Measurements from ENCODE around the gene CFAP54. TPM values are rescaled to one million over a fixed set of nuclear protein-coding genes. Genes with fewer than 3 reads are reported as not detected.

Gene CFAP54
- total RNA-seq, 1 experiment from 2014 or later: 0.71 TPM

GRCh38 chr12:96510306-96510764, 21.0 kb downstream of the CFAP54 start:
- no TSS peak for BruUV-seq (replicated peaks)
- ChIA-PET CTCF (interaction anchor here (0.6 kb wide), 1 partner anchor 922 kb away, joined by 10 read pairs; no protein-coding TSS in a partner anchor), POLR2A (ENCODE audit: low non-redundant PET) (no interaction called here)
- H3K4me3 ChIP-seq (ENCODE audit: low read depth, low read length, poor library complexity, severe bottlenecking): no peak overlapping the region
- no peaks in the 10 kb centered on the region for H3K9me3 ChIP-seq (ENCODE audit: low read depth, low read length, poor library complexity, severe bottlenecking)
- TF ChIP-seq EZH2 (IDR thresholded peaks at IDR 0.05; ENCODE audit: borderline replicate concordance, low read depth, low read length, poor library complexity, severe bottlenecking): no peak
- TF ChIP-seq CTCF (conservative IDR thresholded peaks at IDR 0.05; ENCODE audit: low read depth, low read length): no peak
- no peak overlapping the region for H3K27ac ChIP-seq (ENCODE audit: low read depth, low read length, poor library complexity, severe bottlenecking)
- intact Hi-C loops (cut with micrococcal nuclease; ENCODE audit: unreplicated experiment): loop anchor here (10.0 kb wide), 2 partner anchors 686 to 926 kb away; no protein-coding TSS in a partner anchor
- no peak for DNase-seq (ENCODE audit: low spot score)
- no peaks in the 10 kb centered on the region for H3K4me1 ChIP-seq (ENCODE audit: insufficient read depth, low read length, poor library complexity, severe bottlenecking)
- H3K27me3 ChIP-seq (replicated peaks; ENCODE audit: insufficient read depth, low read depth, low read length, poor library complexity): no peaks in the 10 kb centered on the region
- H3K36me3 ChIP-seq (ENCODE audit: insufficient read depth, low read length, poor library complexity, severe bottlenecking): no peaks in the 10 kb centered on the region

- Histone ChIP-seq H3K9me3 (ENCODE audit: low read depth, low read length, poor library complexity, severe bottlenecking) (no peaks in the 10 kb centered on the region), H3K27me3 (replicated peaks; ENCODE audit: insufficient read depth, low read depth, low read length, poor library complexity) (no peaks in the 10 kb centered on the region), H3K36me3 (ENCODE audit: insufficient read depth, low read length, poor library complexity, severe bottlenecking) (no peaks in the 10 kb centered on the region), H3K27ac (ENCODE audit: low read depth, low read length, poor library complexity, severe bottlenecking) (no peak overlapping the region), H3K4me3 (ENCODE audit: low read depth, low read length, poor library complexity, severe bottlenecking) (no peak overlapping the region), H3K4me1 (ENCODE audit: insufficient read depth, low read length, poor library complexity, severe bottlenecking) (no peaks in the 10 kb centered on the region)
- CTCF ChIA-PET: no interaction called here
- no TSS peak for BruUV-seq (replicated peaks)
- no peak for DNase-seq (ENCODE audit: low spot score)
- POLR2A ChIA-PET (ENCODE audit: low non-redundant PET): no interaction called here
- no peak for TF ChIP-seq EZH2 (IDR thresholded peaks at IDR 0.05; ENCODE audit: borderline replicate concordance, low read depth, low read length, poor library complexity, severe bottlenecking)
- no peak for TF ChIP-seq CTCF (conservative IDR thresholded peaks at IDR 0.05; ENCODE audit: low read depth, low read length)
- intact Hi-C loops (cut with micrococcal nuclease; ENCODE audit: unreplicated experiment): loop anchor here (10.0 kb wide), 2 partner anchors 688 to 928 kb away; no protein-coding TSS in a partner anchor
These were observed 23.8 kb downstream of the CFAP54 start for GRCh38 chr12:96513166-96513565.

- no peaks in the 10 kb centered on the region for H3K4me1 ChIP-seq (ENCODE audit: insufficient read depth, low read length, poor library complexity, severe bottlenecking)
- no peaks in the 10 kb centered on the region for H3K9me3 ChIP-seq (ENCODE audit: low read depth, low read length, poor library complexity, severe bottlenecking)
- TF ChIP-seq EZH2 (IDR thresholded peaks at IDR 0.05; ENCODE audit: borderline replicate concordance, low read depth, low read length, poor library complexity, severe bottlenecking) (no peak), CTCF (conservative IDR thresholded peaks at IDR 0.05; ENCODE audit: low read depth, low read length) (no peak)
- POLR2A ChIA-PET (ENCODE audit: low non-redundant PET): no interaction called here
- no TSS peak for BruUV-seq (replicated peaks)
- no peak for DNase-seq (ENCODE audit: low spot score)
- no peak overlapping the region for H3K27ac ChIP-seq (ENCODE audit: low read depth, low read length, poor library complexity, severe bottlenecking)
- no peak overlapping the region for H3K4me3 ChIP-seq (ENCODE audit: low read depth, low read length, poor library complexity, severe bottlenecking)
- intact Hi-C loops (cut with micrococcal nuclease; ENCODE audit: unreplicated experiment): loop anchor here (10.0 kb wide), 2 partner anchors 689 to 929 kb away; no protein-coding TSS in a partner anchor
- H3K36me3 ChIP-seq (ENCODE audit: insufficient read depth, low read length, poor library complexity, severe bottlenecking): no peaks in the 10 kb centered on the region
- CTCF ChIA-PET: no interaction called here
- H3K27me3 ChIP-seq (replicated peaks; ENCODE audit: insufficient read depth, low read depth, low read length, poor library complexity): no peaks in the 10 kb centered on the region
These were observed 24.3 kb downstream of the CFAP54 start for GRCh38 chr12:96513681-96514080.

All from A673 (cell line).